GM19463 (cell line): ENCODE results near the gene SESN1.

Experiments used
- ATAC-seq: cut with Tn5 transposase; IDR thresholded peaks from one replicate; pipeline ENCODE4 v1.9.1; 2021; ENCODE audit warnings: mild to moderate bottlenecking, moderate library complexity; ENCODE audit not compliant: unreplicated experiment

The SESN1 gene

DNA sequence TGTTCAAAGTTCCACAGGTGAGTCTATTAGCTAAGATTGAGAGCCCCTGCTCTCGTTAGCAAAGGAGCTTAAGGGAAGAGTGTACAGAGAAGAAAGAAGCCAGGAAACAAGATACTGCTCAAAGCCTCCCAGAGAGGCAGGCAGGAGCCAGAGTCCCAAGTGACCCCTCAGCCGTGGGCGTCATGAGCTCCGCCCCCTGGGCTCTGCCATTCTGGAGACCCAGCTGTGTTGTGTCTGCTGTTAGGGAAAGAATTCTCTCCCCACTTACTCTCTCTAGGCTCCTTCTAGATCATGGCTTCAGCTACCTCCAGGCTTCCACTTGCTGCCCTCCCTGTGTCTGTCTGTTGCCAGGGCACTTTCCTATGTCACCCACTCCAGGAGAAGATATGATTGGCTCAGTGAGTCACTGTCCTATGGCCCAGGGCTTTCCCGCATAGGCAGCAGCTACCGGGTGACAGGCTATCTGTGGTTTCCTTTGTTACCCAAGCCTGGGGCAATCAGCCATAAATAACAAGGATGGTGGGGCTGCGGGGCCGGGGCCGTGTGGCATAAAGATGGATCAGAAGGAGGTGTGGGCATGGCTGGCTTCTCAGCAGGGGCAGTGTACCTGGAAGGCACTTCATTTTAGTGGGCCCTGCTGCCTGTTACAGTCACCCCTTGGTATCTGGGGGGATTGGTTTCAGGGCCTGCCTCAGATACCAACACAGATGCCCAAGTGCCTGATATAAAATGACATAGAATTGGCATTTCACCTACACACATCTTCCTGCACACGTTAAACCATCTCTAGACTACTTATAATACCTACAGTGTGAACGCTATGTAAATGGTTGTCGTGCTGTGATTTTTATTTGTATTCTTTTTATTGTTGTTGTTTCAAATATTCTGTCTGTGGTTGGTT lies 127.5 kb downstream of the SESN1 start:
- ATAC-seq, result no peak

DNA sequence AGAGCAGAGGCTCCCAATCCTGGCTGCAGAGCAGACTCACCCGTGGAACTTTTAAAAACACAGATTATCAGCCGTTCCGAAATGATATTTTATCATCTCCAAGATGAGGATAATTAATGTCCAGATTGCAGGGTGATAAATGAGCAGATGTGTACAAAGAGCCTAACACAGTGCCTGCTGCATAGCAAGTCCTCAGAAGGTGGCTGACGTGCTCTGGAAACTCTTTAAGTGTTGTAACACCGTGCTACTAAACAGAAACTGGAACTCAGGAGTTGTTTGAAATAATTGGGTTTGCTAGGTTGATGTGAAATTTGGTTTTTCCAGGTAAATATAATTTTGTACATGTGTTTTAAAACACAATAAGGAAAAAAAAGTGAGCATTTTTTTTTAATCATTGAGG lies 128.4 kb downstream of the SESN1 start:
- no peak for ATAC-seq

- ATAC-seq, result no peak
Observed at GRCh38 chr6:108961985-108962384, 132.7 kb downstream of the SESN1 start.

- ATAC-seq, result no peak
Observed at GRCh38 chr6:108961077-108961476, 133.6 kb downstream of the SESN1 start.

DNA sequence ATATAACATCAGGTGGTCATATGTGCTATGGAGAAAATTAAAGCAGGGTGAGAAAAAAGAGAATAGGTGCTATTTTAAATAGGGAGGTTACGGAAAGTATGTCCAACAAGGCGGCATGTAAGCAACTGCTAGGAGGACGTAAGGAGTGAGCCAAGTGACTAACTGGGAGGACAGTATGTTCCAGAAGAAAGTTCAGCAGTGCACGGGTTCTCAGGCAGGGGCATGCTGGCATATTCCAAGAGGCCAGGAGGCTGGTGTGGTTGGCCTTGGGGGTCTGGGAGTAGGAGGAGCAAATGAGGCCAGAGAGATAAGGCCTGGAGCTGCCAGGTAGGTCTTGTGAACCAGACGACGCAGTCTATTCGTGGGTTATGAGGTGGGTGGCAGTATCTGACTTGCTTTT lies 134.0 kb downstream of the SESN1 start:
- no peak for ATAC-seq

GRCh38 chr6:108959972-108960582 lies 134.6 kb downstream of the SESN1 start:
- no peak for ATAC-seq

DNA sequence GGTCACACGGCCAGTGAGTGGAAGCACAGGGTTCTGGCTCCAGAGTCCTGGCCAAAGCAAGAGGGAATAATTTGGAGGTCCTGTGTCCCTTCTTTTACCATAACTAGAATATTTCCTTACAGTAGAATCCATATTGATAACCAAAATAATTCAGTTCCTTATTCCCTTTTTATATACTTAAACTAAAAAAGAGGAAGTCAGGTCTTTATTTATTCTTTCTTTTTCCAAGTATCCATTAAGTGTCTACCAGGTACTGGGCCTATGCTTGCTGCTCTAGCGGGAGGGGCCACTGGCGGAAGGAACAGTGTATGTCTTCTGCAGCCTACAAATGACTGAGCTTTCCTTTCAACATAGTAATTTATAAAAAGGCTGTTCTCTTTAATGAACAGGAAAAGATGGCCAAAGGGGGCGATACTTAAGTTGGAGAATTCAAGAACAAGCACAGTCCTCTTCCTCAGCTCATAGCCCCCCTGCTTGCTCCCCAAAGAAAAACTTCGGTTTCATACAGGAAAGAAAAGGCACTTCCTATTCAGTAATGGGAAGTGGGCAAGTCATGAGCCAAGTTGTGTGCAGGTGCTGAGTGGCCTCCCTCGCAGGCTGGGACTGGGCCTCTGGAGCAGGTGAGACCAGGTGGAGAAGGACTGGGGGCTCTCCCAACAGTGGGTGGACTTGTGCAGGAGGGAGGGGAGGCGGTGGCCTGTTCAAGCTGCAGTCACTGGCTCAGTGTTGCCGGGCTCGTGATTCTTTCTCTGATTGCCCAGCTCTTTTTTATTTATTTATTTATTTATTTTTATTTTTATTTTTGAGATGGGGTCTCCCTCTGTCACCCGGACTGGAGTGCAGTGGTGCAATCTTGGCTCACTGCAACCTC lies 135.5 kb downstream of the SESN1 start:
- ATAC-seq, result no peak

- ATAC-seq, result no peak
Observed at GRCh38 chr6:108957221-108957620, 137.4 kb downstream of the SESN1 start.

DNA sequence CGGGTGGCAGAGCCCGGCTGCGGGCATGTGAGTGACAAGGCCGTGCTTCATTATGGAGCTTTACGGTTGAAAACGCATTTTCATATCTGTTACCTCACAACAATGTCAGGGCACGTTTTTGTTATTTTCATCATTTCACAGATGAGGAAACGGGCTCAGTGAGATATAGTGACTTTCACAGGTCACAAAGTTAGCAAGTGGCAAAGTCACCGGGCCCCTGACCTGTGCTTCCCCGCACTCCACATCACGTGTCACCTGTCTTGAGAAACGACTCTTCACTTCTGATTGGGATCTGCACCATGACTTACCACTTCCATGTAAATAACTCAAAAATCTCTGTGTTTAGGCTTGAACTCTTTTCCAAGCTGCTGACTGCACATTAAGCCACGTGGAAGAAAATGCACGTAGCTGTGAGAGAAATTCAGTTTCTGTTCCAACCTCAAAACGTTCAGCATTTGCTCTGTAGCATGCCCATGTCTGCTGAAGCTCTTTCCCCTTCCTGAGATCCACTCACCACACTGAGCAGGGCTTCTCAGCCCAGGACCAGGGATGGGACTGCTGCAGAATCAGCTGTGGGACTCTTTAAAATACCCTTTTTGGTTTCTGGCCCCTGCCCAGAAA lies 139.2 kb downstream of the SESN1 start:
- no peak for ATAC-seq

DNA sequence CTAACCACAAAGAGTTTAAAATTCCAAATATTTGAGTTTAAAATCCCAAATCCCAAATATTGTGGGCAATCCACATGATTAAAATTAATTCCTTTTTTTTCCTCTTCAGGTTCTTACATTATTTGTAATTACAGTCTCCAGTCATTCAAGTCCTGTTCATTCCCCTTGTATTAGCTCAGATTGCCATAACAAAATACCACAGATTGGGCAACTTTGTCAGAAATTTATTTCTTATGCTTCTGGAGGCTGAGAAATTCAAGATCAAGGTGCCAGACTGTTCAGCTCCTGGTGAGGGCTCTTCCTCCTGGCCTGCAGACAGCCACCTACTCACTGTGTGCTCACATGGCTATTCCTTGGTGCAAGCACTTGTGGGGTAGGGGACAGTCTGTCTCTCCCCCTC lies 141.0 kb downstream of the SESN1 start:
- ATAC-seq, result no peak

- no peak for ATAC-seq
Observed at GRCh38 chr6:108952776-108953486, 141.7 kb downstream of the SESN1 start.

DNA sequence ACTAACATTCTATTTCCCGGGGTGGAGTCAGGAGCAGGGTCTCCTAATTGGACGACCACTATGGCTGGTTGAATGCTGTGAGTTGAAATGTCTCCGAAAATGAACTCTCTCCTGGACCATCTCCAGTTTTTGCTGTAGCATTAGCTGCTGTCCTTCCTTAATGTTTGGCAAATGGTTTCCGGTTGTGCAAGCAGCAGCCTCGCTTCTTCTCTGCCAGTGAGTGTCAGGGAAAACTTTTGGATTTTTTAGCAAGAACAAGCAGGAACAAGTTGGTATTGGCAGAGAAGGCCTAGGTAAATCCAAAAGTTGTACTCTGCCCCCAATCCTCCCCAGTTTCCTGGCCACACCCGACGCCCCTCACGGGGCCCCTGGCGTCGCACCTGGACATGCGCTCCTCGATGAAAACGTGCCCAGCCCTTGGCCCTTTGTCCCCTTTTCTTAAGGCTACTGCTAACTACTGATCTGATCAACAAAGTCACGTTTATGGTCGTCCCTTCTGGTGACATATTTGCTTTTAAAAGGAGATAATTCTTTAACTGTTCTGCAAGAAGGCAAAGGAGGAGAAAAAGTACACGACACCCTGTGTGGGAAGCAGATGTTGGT lies 143.2 kb downstream of the SESN1 start:
- no peak for ATAC-seq

DNA sequence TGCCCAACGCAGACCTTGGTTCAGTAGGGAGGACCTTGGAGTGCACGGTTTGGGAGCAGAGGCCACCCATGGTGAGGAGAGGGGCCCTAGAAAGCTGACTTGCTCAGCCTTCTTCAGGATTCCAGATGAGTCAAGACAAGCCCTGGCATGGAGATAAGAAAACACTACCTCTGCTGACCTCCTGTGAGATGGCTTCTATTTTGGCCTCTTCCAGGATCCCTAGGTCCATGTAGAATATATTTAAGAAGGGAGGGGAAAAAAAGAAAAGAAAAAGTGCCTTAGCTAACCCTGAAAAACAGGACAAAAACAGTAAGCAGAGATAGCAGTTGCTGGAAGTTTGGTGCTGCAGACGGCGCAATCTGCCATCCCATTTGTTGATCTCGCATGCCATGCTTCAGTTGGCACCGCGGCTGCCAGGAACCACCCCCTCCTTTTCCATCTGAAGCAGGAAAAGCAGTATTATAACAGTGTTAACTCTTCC lies 146.4 kb downstream of the SESN1 start:
- no peak for ATAC-seq

- ATAC-seq, result no peak
Observed at GRCh38 chr6:108947114-108947854, 147.4 kb downstream of the SESN1 start.

GRCh38 chr6:108946695-108947094 lies 148.0 kb downstream of the SESN1 start:
- ATAC-seq, result no peak

DNA sequence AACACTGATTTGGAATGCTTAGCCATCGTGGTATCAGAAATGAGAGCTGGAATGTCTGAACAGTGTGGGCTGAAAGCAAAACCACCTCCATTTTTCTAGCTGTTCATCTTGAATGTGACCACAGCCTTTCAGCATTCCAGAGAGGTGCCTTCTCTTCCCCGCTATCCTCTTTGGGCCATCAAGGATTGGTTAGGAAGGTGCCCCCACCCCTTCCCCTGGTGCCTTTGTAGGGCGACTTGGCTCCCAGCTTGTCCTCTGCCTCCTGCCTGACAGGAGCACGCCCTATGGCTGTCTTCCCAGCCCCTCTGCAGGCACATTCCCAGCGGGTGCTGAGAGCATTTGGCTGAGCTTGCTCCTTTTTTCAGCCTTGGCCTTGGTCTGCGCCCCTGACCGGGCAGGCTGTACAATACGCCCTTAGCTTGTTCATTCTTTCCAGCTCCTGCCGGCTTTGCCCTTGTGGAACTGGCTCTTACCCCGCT lies 148.9 kb downstream of the SESN1 start:
- no peak for ATAC-seq

GRCh38 chr6:108944707-108945680 lies 149.7 kb downstream of the SESN1 start:
- no peak for ATAC-seq

- ATAC-seq, result no peak
Observed at GRCh38 chr6:108944071-108944470, 150.6 kb downstream of the SESN1 start.
